GM20431 (cell line): Measurements from ENCODE around the gene PPWD1.
"Not testable (repeated sequence)": the region's sequence is repeated elsewhere in the genome, so short reads cannot be mapped to it uniquely, and the experiment has no call there.

Source experiments
- in situ Hi-C: fragments of 300-500 bp; cut with MseI, MboI; formaldehyde crosslinking; loops from one replicate; pipeline ENCODE4 v1.15.0; 2020; ENCODE audit warnings: low sequenced_read_pairs; ENCODE audit not compliant: unreplicated experiment

PPWD1 gene

DNA sequence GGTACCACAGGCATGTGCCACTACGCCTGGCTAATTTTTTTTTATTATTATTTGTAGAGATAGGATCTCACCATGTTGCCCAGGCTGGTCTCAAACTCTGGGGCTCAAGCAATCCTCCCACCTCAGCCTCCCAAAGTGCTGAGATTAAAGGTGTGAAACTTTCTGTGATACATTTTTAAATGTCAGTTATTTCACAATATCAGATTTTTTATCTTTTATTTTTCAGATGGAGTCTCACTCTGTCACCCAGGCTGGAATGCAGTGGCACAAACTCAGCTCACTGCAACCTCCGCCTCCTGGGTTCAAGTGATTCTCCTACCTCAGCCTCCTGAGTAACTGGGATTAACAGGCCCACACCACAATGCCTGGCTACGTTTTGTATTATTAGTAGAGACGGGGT lies 58.9 kb downstream of the PPWD1 start:
- in situ Hi-C loops: not testable (repeated sequence)

DNA sequence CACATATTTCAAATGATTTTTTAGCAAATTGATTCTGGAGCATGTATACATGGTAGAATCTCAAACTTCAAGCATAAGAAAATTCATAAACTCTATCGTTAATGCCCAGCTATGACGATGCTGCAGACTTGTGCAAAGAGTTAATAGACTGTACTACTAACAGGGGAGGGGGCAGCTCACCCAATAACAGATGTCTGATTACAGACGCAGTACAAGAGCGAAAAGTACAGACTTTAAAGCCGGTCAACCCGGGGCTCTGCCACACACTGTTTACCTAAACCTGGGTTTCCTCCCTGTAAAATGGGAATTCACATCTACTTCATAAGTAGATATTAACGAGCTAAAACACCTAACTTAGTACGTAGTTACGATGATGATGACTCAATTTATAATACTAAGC lies 60.4 kb downstream of the PPWD1 start:
- in situ Hi-C loops: no loop called here

DNA sequence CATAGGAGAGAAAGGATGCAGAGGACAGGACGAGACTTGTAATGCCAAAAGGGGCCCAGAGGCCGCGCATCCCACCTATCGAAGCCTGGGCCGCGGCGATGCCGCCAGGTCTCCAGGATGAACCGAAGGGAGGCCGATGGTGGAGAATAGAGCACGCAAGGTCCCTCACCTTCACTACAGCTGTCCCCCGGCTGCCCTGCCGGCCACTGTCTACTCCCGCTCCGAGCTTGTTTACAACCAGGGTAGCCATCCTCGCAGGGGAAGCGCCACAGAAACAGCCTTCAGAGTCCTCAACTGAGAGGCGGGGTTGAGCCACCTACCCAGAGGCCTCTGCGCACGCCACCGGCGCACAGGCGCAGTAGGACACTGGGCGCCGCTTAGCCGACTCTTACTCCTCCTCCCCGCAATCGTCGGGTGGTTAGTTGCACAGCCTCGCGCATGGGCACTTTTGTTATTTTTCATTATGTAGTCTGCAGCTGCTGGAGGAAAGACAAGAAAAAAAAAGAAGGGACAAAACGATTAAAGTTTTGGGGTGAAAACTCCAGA lies 61.0 kb downstream of the PPWD1 start, which contains the start of gene TRIM23:
TRIM23 (minus strand) TSS at position 309 of the 546 bp plus-strand sequence; CDS start at position 250, 59 bp downstream.
- in situ Hi-C loops: no loop called here

DNA sequence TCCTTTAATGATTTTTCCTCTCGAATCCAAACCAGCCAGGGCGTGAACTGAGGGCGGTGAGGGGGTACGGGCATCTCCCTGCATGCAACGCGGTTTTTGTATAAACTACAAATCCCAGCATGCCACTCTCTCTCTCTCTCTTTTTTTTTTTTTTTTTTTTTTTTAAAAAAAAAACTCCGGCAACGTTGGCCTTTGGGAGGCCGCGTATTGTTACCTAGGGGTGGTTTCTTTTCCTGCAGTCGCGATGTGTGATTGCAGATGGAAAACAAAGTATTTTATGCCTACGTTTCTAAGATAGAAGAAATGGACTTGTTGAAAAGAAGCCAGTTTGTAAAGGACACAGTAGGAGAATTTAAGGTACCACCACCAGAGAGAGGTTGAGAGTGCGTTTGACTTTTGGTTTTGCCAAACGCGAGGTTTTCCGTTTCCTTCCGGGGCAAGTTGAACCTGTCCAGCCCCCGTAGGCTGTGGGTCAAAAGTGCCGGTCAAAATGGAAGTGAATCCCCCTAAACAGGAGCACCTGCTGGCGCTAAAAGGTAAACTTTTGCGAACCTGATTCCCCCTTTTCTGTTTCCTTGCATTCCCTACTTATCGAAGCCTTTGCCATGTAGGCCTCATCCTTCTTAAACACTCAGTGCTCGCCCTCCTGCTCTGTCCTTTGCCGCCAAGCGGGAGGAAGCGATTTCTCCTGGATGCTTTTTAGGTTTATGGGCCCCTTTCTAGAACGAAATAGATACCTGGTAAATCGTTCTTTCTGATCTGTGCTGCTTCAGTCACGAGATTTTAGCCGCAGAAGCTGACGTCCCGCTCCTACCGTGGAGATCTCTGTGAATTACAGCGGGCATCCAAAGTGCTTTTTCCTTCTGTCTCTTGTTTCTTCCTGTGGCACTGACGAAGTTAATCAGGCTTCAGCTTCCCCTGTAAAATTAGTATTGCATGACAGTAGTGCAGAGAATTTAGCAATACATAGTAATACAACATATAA lies 61.8 kb downstream of the PPWD1 start, which contains the start of the genes SHLD3 and TRAPPC13:
SHLD3 (plus strand) TSS at position 457 of the 985 bp plus-strand sequence. CDS start 4,561 bp downstream, outside the sequence.
TRAPPC13 (plus strand) TSS at position 457 of the 985 bp plus-strand sequence; CDS start at position 491, 34 bp downstream.
- in situ Hi-C loops: no loop called here

DNA sequence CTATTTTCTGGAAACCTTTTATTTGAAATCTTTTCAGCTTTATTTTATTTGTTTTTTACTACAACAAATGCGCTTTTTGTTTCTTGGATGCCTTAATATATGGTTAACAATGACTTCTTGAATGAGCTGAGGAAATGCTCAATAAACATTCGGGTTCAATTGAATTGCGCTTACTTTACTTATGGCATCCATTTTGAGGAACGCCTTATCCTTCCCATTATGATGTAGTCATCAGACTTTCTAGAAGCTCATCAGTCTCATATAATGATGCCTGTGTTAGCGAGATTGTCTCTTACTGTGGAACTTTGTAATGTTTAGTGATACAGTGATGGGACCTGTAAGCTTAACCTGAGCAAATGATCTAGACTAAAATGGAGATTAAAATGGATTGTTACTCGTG lies 62.6 kb downstream of the PPWD1 start:
- in situ Hi-C loops: no loop called here

DNA sequence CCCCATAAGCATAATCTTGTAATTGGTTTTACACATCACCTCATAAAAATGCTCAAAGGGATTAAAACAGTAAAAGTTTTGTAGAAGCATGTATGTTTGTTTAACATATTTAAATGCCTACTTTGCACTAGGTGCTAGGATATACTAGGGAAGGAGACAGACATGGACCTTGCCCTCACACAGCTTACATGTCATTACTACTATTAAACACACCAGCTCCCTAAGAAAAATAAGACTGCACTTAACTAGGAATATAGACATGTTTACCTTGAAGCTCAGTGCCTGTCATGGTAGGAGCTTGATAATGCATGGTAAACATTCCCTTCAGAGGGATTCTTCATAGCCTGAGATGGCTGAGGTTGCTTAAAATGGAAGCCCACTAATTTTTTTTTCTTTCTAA lies 67.9 kb downstream of the PPWD1 start:
- in situ Hi-C loops: no loop called here
